ENCODE measurements around the gene PAEP.

Gene PAEP

GRCh38 chr9:135604437-135605237, 43.1 kb downstream of the PAEP start:
- no peak for DNase-seq

- no peak for DNase-seq
Measured at GRCh38 chr9:135605238-135605781, 43.8 kb downstream of the PAEP start.

GRCh38 chr9:135606885-135607259, 45.3 kb downstream of the PAEP start:
- no peak for DNase-seq

- DNase-seq = no peak
Measured at GRCh38 chr9:135607401-135608293, 46.1 kb downstream of the PAEP start.

GRCh38 chr9:135608294-135608998, 46.9 kb downstream of the PAEP start:
- DNase-seq = no peak

- DNase-seq = no peak
Measured at GRCh38 chr9:135608999-135609317, 47.4 kb downstream of the PAEP start.

- no peak for DNase-seq
Measured at GRCh38 chr9:135609366-135609955, 47.9 kb downstream of the PAEP start.

GRCh38 chr9:135610290-135611141, 49.0 kb downstream of the PAEP start:
- no peak for DNase-seq

GRCh38 chr9:135611142-135611874, 49.8 kb downstream of the PAEP start:
- DNase-seq = no peak

GRCh38 chr9:135611875-135612209, 50.3 kb downstream of the PAEP start:
- no peak for DNase-seq

- DNase-seq = no peak
Measured at GRCh38 chr9:135612437-135612836, 50.9 kb downstream of the PAEP start.

GRCh38 chr9:135612981-135613910, 51.7 kb downstream of the PAEP start:
- DNase-seq = no peak

- DNase-seq = no peak
Measured at GRCh38 chr9:135613946-135614805, 52.6 kb downstream of the PAEP start.

- no peak for DNase-seq
Measured at GRCh38 chr9:135614821-135615665, 53.5 kb downstream of the PAEP start.

GRCh38 chr9:135615666-135616618, 54.4 kb downstream of the PAEP start:
- no peak for DNase-seq

Data from NCI-H510A (cell line).